Non-pigmented ciliary epithelial cell (primary cell): Measurements from ENCODE around the gene RBL1.
"Not testable (repeated sequence)": the region's sequence is repeated elsewhere in the genome, so short reads cannot be mapped to it uniquely, and the experiment has no call there.

ENCODE experiments used
- DNase-seq: peaks from one replicate; pipeline ENCODE4 v3.0.0-alpha.2; 2010; ENCODE audit warnings: low read depth

Gene RBL1

DNA sequence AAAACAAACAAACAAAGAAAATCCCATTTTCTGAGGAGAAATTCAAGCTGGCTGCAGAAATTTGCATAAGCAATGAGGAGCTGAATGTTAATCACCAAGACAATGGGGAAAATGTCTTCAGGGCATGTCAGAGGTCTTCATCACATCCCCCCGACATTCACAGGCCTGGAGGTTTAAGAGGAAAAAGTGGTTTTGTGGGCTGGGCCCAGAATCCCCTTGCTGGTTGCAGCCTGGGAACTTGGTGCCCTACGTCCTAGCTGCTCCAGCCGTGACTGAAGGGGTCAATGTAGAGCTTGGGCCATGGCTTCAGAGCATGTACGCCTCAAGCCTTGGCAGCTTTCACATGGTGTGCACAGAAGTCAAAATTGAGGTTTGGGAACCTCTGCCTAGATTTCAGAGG, 101.6 kb downstream of the RBL1 start:
- DNase-seq: not testable (repeated sequence)

DNA sequence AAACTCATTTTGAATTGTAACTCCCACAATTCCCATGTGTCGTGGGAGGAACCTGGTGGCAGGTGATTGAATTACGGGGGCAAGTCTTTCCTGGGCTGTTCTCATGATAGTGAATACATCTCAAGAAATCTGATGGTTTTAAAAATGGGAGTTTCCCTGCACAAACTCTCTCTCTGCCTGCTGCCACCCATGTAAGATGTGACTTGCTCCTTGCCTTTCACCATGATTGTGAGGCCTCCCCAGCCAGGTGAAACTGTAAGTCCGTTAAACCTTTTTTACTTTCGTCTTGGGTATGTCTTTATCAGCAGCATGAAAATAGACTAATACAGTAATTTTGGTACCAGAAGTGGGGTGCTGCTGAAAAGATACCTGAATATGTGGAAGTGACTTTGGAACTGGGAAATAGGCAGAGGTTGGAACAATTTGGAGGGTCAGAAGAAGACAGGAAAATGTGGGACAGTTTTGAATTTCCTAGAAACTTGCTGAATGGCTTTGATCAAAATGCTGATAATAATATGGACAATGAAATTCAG, 102.9 kb downstream of the RBL1 start:
- no peak for DNase-seq

DNA sequence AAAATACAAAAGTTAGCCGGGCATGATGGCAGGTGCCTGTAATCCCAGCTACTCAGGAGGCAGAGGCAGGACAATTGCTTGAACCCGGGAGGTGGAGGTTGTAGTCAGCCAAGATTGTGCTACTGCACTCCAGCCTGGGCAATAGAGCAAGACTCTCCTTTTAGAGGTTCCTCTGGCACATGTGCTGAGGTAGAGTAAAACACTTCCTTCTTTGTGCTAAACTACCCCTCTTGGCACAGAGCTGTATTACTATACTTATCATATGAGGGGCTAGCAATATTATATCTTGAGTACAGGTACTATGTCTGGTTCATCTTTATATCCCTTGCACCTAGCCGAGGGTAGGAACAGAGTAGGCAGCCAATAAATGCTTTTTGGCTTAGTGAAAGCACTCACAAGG, 104.1 kb downstream of the RBL1 start:
- DNase-seq: no peak

DNA sequence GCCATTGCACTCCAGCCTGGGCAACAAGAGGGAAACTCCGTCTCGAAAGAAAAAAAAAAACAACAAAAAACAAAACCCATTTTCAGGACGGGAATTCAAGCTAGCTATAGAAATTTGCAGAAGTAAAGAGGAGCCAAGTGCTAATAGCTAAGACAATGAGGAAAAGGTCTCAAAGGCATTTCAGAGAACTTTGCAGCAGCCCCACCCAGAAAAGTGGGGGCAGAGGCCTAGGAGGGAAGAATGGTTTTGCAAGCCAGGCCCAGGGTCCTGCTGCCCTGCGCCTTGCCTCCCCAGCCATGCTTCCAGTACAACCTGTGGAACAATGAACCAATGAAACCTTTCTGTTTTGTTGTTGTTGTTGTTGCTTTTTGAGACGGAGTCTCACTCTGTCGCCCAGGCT, 106.0 kb downstream of the RBL1 start:
- no peak for DNase-seq

DNA sequence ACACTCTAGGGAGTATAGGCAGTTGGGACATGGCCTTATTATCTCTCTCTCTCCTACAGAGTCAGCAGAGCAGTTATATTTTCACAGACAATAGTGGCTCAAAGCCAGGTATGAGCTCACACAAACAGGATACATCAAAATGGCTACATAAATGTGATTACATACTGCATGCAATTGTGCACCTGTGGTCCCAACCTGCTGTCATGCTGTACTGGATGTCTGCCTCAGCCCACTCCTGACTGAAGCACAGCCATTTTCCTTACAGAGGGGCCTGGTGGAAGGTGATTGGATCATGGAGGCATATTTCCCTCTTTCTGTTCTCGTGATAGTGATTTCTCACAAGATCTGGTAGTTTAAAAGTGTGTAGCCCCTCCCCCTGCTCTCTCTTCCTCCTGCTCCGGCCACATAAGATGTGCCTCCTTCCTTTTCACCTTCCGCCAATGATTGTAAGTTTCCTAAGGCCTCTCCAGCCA, 107.3 kb downstream of the RBL1 start:
- DNase-seq: no peak

DNA sequence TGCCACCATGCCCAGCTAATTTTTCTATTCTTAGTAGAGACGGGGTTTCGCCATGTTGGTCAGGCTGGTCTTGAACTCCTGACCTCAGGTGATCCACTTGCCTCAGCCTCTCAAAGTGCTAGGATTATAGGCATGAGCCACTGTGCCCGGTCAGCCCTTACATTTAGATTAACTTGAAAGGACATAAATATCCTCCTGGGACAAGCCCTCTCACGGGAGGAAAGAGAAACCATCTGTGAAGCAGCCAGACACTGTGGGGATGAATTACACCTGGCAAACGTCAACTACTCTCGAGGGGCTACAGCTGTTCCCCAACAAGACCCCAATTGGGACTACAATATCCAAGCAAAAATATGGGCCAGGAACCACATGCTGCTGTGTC, 111.5 kb downstream of the RBL1 start:
- no peak for DNase-seq

DNA sequence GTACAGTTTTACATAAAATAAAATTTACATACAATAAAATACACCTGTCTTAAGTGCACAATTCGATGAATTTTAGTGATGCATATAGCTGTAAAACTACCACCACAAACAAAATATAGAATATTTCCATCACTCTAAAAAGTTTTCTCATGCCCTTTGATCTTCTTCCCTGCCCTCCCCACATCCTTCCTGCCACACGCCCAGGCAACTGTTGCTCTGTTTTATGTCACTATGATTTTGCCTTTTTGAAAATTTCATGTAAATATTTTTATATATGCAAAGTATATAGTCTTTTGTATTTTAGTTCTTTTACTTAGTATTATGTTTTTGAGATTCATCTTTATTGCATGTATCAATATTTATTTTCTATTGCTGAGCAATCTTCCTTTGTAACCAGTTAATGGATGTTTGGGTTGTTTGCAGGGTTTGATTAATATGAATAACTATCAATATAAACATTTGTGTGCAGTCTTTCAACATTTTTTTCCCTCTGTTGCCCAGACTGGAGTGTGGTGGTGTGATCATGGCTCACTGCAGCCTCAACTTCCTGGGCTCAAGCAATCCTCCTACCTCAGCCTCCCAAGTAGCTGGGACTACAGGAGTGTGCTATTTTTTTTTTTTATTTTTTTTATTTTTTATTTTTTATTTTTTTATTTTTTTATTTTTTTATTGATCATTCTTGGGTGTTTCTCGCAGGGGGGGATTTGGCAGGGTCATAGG, 120.5 kb downstream of the RBL1 start:
- no peak for DNase-seq

DNA sequence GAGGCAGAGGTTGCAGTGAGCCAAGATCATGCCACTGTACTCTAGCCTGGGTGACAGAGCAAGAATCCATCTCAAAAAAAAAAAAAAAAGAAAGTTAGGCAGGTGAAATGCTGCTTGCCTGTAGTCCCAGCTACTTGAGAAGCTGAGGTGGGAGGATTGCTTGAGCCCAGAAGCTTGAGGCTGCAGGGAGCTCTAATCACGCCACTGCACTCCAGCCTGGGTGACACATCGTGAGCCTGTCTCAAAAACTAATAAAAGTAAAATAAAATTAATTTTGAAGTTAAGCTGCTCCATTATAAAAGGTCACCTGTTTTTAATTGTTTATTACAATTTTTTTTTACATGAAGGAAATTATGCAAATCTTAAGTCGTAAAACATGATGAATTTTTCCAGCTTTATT, 121.1 kb downstream of the RBL1 start:
- no peak for DNase-seq

DNA sequence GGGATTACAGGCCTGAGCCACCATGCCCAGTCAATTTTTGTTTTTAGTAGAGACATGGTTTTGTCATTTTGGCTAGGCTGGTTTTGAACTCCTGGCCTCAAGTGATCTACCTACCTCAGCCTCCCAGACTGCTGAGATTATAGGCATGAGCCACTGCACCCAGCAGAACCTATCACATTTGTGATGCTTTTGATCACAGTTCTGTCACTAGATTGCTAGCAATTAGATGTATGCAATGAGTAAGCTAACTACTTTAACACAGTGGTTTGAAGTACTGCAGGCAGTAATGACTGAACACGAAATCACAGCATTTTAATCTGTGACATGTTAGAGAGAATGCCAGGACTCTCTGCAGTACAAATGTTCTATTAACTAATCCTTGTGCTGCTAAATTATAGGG, 124.7 kb downstream of the RBL1 start:
- no peak for DNase-seq

DNA sequence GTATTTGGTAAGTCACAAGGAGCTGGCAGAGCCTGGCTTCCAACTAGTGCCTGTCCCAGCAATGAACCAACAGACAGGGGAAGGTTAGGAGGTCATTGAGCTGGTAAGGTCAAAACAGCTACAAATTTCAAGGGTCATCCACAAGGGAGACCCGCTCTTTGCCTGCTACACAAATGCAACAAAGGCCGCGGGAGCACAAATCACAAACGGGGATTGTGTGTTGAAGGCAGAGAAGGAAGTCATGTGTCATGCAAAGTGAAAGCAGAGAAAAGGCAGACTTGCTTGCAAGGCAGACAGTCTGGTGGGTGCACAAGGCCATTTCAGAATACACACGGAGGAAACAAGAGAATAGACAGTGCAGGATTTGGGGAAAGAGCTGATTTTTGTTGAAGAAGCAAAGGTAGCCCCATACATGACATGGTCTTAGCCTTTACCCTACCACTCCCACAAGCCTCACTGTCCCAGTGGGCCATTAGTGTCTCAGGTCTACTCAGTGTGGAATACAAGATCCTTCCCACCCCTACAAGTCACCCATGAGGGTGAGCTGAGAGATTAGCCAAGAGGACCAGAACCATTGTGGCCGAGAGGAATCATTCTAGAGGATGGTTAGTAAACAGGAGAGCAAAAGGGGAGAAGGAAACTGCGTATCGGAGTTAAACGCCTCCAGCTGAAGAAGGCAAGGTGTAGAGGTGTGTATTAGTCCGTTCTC, 126.2 kb downstream of the RBL1 start:
- no peak for DNase-seq

DNA sequence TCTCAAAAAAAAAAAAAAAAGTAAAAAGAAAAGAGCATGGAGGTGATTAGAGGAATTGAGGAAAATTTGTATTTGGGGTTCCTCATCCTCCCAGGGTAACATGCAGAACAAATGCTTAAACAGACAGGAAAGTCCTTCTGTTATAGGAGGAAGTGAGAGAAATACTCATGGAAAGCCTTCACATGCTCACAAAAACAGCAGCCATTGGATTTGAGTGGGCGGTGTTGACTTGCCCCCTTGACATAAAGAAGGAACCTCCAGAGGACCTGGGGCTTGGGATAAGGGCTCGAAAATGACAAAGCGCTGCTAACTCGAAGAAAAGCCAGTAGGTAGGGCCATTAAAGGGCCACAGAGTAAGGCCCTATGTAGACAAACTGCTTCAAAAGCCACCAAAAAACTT, 126.7 kb downstream of the RBL1 start:
- DNase-seq: no peak

DNA sequence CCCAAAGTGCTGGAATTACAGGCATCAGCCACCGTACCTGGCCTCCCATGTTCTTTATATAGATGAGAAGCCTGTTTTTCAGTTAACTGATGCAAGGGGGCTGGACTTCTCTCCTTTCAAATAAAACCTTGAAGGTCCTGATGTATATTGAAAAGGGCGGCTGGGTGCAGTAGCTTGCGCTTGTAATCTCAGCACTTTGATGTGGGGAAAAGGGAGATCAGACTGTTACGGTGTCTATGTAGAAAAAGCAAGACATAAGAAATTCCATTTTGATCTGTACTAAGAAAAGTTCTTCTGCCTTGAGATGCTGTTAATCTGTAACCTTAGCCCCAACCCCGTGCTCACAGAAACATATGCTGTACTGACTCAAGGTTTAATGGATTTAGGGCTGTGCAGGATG, 128.2 kb downstream of the RBL1 start:
- no peak for DNase-seq

DNA sequence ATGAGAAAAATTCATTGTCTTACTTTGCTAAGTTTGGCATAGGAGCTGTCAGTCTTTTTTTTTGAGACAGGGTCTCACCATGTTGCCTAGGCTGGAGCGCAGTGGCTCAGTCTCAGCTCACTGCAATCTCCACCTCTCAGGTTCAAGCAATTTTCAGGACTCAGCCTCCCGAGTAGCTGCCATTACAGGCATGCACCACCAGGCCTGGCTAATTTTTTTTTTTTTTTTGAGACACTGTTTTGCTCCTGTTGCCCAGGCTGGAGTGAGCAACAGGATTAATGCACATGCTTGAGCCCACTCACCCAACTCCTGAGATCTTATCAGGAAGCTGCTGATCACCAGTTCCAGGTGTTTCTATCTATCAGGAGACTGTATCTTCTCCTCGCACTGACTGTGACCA, 128.8 kb downstream of the RBL1 start:
- not testable (repeated sequence) for DNase-seq

DNA sequence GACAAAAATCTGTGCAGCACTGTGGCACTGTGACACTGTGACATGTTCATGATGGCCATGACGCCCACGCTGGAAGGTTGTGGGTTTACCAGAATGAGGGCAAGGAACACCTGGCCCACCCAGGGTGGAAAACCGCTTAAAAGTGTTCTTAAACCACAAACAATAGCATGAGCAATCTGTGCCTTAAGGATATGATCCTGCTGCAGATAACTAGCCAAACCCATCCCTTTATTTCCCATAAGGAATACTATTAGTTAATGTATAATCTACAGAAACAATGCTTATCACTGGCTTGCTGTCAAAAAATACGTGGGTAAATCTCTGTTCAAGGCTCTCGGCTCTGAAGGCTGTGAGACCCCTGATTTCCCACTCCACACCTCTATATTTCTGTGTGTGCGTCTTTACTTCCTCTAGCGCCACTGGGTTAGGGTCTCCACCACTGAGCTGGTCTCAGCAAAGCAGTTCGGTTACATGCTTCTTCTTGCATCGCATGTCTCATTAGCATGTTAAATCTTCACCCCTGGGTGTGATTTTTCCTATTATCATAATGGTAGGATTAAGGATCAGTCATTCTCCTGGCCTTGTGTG, 133.3 kb downstream of the RBL1 start:
- not testable (repeated sequence) for DNase-seq

DNA sequence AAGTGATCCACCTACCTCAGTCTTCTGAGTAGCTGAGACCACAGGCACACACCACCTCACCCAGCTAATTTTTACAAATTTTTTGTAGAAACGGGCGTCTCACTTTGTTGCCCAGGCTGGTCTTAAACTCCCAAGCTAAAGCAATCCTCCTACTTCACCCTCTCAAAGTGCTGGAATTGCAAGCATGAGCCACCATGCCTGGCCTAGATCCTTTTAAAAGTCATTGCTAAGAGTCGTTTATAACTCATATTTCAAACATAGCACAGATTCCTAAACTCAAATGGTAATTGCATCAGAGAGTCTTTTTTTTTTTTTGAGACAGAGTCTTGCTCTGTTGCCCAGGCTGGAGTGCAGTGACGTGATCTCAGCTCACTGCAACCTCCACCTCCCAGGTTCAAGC, 136.6 kb downstream of the RBL1 start:
- DNase-seq: no peak

DNA sequence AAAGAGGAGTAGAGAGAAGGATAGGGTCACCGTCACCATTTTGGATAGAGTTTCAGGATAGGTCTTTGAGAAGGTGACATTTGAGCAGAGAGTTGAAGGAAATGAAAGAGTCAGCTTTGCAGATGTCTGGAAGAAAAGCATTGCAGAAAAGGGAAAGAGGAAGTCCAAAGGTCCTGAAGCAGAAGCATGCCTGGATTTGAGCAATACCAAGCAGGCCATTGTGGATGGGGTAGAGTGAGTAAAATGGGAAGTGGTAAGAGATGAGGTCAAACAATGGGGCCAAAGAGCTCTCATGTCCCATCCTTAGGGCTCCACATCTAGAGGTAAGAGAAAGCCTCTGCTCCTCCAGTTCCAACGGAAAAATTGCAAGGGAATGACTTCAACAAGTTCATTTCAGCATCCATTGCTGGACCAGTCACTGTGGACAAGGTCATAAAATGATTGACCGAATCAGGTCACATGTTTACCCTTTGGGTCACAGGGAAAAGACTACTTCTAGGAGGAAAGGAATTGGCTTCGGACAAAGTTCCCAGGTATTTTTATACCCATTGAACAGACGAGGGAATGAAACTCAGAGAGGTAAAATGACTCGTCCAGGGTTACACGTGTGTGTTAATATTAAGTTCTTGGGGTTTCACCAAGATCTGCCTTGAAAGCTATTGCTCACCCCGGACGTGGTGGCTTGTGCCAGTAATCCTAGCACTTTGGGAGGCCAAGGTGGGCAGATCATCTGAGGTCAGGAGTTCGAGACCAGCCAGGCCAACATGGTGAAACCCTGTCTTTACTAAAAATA, 137.7 kb downstream of the RBL1 start:
- no peak for DNase-seq

DNA sequence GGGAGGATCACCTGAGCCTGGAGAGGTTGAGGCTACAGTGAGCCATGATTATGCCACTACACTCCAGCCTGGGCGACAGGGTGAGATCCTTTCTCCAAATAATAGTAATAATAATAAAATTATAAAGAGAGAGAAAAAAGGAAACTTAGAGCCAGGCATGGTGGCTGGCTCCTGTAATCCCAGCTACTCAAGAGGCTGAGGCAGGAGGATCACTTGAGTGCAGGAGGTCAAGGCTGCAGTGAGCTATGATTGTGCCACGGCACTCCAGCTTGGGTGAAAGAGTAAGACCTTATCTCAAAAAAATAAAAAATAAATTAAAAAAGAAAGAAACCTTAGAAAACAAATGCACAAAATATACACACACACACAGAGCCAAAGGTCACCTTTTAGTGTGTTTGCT, 139.1 kb downstream of the RBL1 start:
- no peak for DNase-seq

DNA sequence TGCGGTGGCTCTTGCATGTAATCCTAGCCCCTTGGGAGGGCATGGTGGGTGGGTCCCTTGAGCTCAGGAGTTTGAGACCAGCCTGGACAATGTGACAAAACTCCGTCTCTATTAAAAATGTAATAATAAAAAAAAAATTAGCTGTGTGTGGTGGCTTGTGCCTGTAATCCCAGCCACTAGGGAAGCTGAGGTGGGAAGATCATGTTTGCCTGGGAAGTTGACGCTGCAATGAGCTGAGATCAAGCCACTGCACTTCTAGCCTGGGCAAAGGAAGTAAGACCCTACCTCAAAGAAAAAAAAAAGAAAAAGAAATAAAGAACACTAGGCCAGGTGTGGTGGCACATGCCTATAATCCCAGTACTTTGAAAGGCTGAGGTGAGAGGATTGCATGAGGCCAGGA, 139.8 kb downstream of the RBL1 start:
- DNase-seq: no peak

DNA sequence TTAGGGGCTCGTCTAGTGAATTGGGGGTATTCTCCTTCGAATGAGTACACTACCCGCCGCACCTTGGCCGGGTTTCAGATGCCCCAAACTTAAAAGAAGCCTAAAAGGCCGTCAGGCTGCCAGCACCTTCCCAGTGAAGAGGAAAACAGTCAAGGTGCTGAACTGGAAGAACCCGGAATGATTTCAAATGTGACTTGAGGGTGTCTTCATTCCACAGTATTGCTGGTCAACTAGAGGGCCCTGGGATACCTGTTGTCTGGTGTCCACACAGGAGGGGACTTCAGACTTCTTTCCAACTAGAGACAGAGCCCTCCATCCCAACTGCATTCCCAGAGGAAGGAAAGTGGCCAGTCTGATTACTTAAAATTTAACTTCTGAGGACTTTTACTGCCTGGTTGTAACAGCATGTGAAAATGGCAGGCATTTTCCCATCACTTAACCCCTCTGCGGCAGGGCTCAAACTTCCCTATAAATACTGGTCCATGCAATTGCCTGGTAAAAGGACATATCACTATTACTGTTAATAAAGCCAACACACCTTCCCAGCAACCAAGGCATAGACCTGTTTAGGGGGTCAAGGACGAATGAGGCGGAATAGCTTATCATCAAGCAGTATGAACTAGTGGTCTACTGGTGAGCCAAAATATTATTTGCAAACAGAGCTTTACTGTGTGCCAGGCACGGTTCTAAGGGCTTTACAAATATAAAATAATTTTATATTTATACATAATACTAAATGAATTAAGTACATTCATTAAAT, 143.6 kb downstream of the RBL1 start:
- no peak for DNase-seq

DNA sequence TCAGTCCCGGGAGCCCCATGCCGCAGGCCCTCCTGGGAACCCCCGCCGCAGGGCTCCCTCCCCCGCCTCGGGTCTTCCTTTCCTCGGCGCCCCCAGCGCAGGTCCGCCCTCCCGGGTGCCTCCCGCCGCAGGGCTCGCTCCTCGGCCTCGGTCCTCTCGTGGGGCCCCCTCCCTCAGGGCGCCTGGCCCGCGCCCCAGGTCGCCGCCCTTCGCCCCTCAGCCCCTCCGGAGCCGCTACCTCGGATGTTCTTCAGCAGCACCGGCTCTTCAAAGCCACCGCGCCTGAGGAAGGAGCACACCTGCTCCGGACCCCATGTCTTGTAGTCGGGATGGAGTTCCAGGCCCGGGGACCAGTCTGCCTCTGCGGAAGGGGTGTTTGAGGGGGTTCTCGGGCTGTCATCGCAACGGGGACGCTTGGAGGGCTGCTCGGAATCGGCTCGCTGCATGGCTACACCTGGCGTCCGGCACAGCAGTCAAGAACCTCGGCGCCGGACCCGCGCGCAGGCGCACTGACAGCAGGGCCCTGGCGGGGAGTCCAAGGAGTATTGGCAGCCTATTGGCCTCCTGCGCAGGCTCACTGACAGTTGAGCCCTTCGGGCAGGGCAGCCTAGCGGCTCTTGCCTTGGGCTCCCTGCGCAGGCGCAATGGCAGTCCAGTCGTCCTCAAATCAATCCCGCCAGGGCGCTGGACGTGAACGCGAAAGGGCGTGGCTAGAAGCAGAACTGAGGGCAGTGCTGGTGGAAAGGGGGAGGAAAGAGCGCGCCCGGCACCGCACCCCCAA, 144.4 kb downstream of the RBL1 start, which contains the start of gene SAMHD1:
SAMHD1 (minus strand) TSS at position 511 of the 781 bp plus-strand sequence; CDS start at position 446, 65 bp downstream.
- DNase-seq: peak; percentile 93
